HepG2 (cell line): Measurements from ENCODE around the gene RDH12. TPM values are rescaled to one million over a fixed set of nuclear protein-coding genes. Genes with fewer than 3 reads are reported as not detected.

Experiments
- ATAC-seq: fragments of 200-7000 bp; cut with Tn5 transposase; 3 replicates; pipeline ENCODE4 v1.9.1; 2020; ENCODE audit warnings: mild to moderate bottlenecking, moderate library complexity
- BruUV-seq: library from RNA; stranded (reverse); fragments of 400-500 nt; replicated peaks from 2 replicates; lab custom pipeline; 2021; lab: Mats Ljungman, UMichigan
- CTCF ChIA-PET: fragments of 300-600 bp; formaldehyde crosslinking; extraction: SDS; loops from one replicate; lab custom pipeline; 2021; ENCODE audit warnings: low total read pairs, inconsistent platforms, low intra/inter-chr PET ratio; lab: Yijun Ruan, JAX
- POLR2A ChIA-PET: fragments of 350-600 bp; sonication (Branson Sonifier 250); formaldehyde crosslinking; loops from one replicate; lab custom pipeline; 2020; ENCODE audit warnings: antibody characterized with exemption, inconsistent platforms; lab: Yijun Ruan, JAX
- DNase-seq: peaks from one replicate; pipeline ENCODE4 v3.0.0-alpha.2; 2015; ENCODE audit warnings: low spot score
- FAIRE-seq: peaks from 3 replicates; lab custom pipeline; 2011; peaks lifted over from hg19 to GRCh38; lab: Jason Lieb, UNC
- H2AFZ ChIP-seq: one replicate; pipeline ENCODE4 v1.6.1; 2011; ENCODE audit warnings: low read length, inconsistent platforms
- H3K27ac ChIP-seq: fragments of 300-600 bp; 3 replicates; pipeline ENCODE4 v1.8.0; 2011; ENCODE audit warnings: mixed run types, mild to moderate bottlenecking, mixed read lengths, low read length, inconsistent platforms; ENCODE audit not compliant: insufficient read depth; ENCODE audit errors: extremely low read length
- H3K27me3 ChIP-seq, 2 experiments: fragments of 200-600 bp in 1 of 2; 2 replicates in 1 of 2; 3 replicates in 1 of 2; pipeline versions ENCODE4 v1.6.0 to v1.8.0; 2011; ENCODE audit warnings: low read length in 2 of 2, mild to moderate bottlenecking in 2 of 2, moderate library complexity in 2 of 2, inconsistent platforms in 1 of 2; ENCODE audit not compliant: insufficient read depth in 2 of 2, control insufficient read depth in 1 of 2
- H3K36me3 ChIP-seq, 2 experiments: fragments of 200-600 bp in 1 of 2; replicated peaks in 1 of 2; 2 replicates in 1 of 2; 3 replicates in 1 of 2; pipeline versions ENCODE4 v1.5.1 to v1.8.0; 2011; ENCODE audit warnings: low read length in 2 of 2, inconsistent platforms in 1 of 2; ENCODE audit not compliant: insufficient read depth in 2 of 2, control insufficient read depth in 1 of 2
- H3K4me1 ChIP-seq: 2 replicates; pipeline ENCODE4 v1.5.1; 2012; ENCODE audit warnings: low read length, inconsistent platforms; ENCODE audit not compliant: insufficient read depth
- H3K4me2 ChIP-seq: 2 replicates; pipeline ENCODE4 v1.6.0; 2011; ENCODE audit warnings: low read depth, low read length, inconsistent platforms
- H3K4me3 ChIP-seq, 3 experiments: fragments of 200-600 bp in 1 of 3; sonication (generic), shearing (Covaris generic) in 1 of 3; replicated peaks in 1 of 3; 2 replicates each; pipeline ENCODE4 v1.5.1; 2011 to 2016; ENCODE audit warnings: low read length in 3 of 3, inconsistent platforms in 2 of 3, low read depth in 2 of 3, mild to moderate bottlenecking in 2 of 3, control low read depth in 1 of 3, mixed read lengths in 1 of 3; ENCODE audit not compliant: insufficient read depth in 1 of 3
- H3K79me2 ChIP-seq: one replicate; pipeline ENCODE4 v1.6.1; 2011; ENCODE audit warnings: low read length, inconsistent platforms; ENCODE audit not compliant: insufficient read depth
- H3K9ac ChIP-seq: 2 replicates; pipeline ENCODE4 v1.6.0; 2011; ENCODE audit warnings: mild to moderate bottlenecking, low read depth, low read length, inconsistent platforms; ENCODE audit not compliant: insufficient read depth
- H3K9me3 ChIP-seq: 2 replicates; pipeline ENCODE4 v1.5.1; 2012; ENCODE audit warnings: mild to moderate bottlenecking, low read length
- H4K20me1 ChIP-seq: 2 replicates; pipeline ENCODE4 v1.6.0; 2011; ENCODE audit warnings: inconsistent platforms, mild to moderate bottlenecking, low read length, moderate library complexity; ENCODE audit not compliant: insufficient read depth
- ARID5B ChIP-seq: IDR thresholded peaks from 2 replicates; pipeline ENCODE4 v1.4.0; 2020; ENCODE audit warnings: mild to moderate bottlenecking, missing genetic modification reagents
- BCL3 ChIP-seq: sonication (generic); formaldehyde crosslinking; IDR thresholded peaks from 2 replicates; pipeline ENCODE4 v1.5.1; 2020; ENCODE audit warnings: mild to moderate bottlenecking, missing genetic modification reagents, moderate library complexity
- SMAD3 ChIP-seq: sonication (generic); formaldehyde crosslinking; IDR thresholded peaks from 2 replicates; pipeline ENCODE4 v1.4.0; 2020; ENCODE audit warnings: missing genetic modification reagents
- TARDBP ChIP-seq: sonication (generic); formaldehyde crosslinking; IDR thresholded peaks from 2 replicates; pipeline ENCODE4 v1.8.0; 2022; ENCODE audit warnings: mild to moderate bottlenecking, missing genetic modification reagents
- TFE3 ChIP-seq: IDR thresholded peaks from 2 replicates; pipeline ENCODE4 v1.6.1; 2016
- ZBTB3 ChIP-seq: sonication (generic); formaldehyde crosslinking; IDR thresholded peaks from 2 replicates; pipeline ENCODE4 v1.4.0; 2020; ENCODE audit warnings: low read depth, mild to moderate bottlenecking, moderate library complexity, missing genetic modification reagents, borderline replicate concordance
- ZFYVE20 ChIP-seq: sonication (generic); formaldehyde crosslinking; IDR thresholded peaks from 2 replicates; pipeline ENCODE4 v1.8.0; 2023; ENCODE audit warnings: low read depth, mild to moderate bottlenecking, moderate library complexity, missing genetic modification reagents, borderline replicate concordance
- ZNF280B ChIP-seq: sonication (generic); formaldehyde crosslinking; IDR thresholded peaks from 2 replicates; pipeline ENCODE4 v1.5.0; 2020; ENCODE audit warnings: missing genetic modification reagents, mild to moderate bottlenecking, borderline replicate concordance
- ZNF570 ChIP-seq: sonication (generic); formaldehyde crosslinking; IDR thresholded peaks from 2 replicates; pipeline ENCODE4 v1.4.0; 2020; ENCODE audit warnings: mild to moderate bottlenecking, missing genetic modification reagents, borderline replicate concordance
- ZNF580 ChIP-seq: IDR thresholded peaks from 2 replicates; pipeline ENCODE4 v1.6.1; 2016; ENCODE audit warnings: low read depth, borderline replicate concordance
- ZNF614 ChIP-seq: IDR thresholded peaks from 2 replicates; pipeline ENCODE4 v1.6.1; 2018; ENCODE audit warnings: missing biosample characterization, missing genetic modification reagents, inconsistent platforms, borderline replicate concordance
- ZNF780A ChIP-seq: sonication (generic); formaldehyde crosslinking; IDR thresholded peaks from 2 replicates; pipeline ENCODE4 v1.8.0; 2022; ENCODE audit warnings: mild to moderate bottlenecking, missing genetic modification reagents, moderate library complexity
- ZSCAN21 ChIP-seq: sonication (generic); formaldehyde crosslinking; IDR thresholded peaks from 2 replicates; pipeline ENCODE4 v1.8.0; 2022; ENCODE audit warnings: mild to moderate bottlenecking, missing genetic modification reagents, moderate library complexity, borderline replicate concordance
- WGBS: methylation state at CpG from one replicate; pipeline ENCODE4 v1.1.6; 2017; ENCODE audit warnings: low lambda C conversion rate; 5-methylcytosine and 5-hydroxymethylcytosine counted together
- in situ Hi-C: cut with HindIII; loops from 2 replicates; pipeline ENCODE4 v1.10.0; 2017; ENCODE audit warnings: low pct_unique_long_range_greater_than_20kb; ENCODE audit not compliant: extremely low pct_ligation_motif_present
- intact Hi-C: fragments of 100-400 bp; cut with micrococcal nuclease; formaldehyde crosslinking; loops from one replicate; pipeline ENCODE4 v1.10.0; 2022; ENCODE audit not compliant: unreplicated experiment
- polyA plus RNA-seq, 8 experiments: library from polyadenylated mRNA; depleted of rRNA in 3 of 8; stranded (reverse) in 7 of 8; unstranded in 1 of 8; fragments of >200 nt; fragmentation: Illumina TruSeq in 4 of 8; extraction: Trizol in 4 of 8; gene quantifications; 2 replicates each; pipeline versions ENCODE4 v1.2.1 to v1.2.3, GENCODE V29; 2011 to 2016; ENCODE audit warnings: low read depth in 4 of 8, missing spikeins in 1 of 8, mixed read lengths in 1 of 8; ENCODE audit not compliant: insufficient read depth in 1 of 8
- total RNA-seq, 5 experiments: library from RNA; depleted of rRNA; stranded (reverse); fragments of >200 nt; fragmentation: Illumina TruSeq; extraction: Trizol; gene quantifications; 2 replicates each; pipeline ENCODE4 v1.2.3, GENCODE V29; 2016; ENCODE audit warnings: low read depth in 1 of 5

Gene RDH12
- total and polyA plus RNA-seq, 2 of the 13 experiments (the other 11 are each of a cell fraction or from before 2014, with no cell fraction given) = 1.6 to 2.1 TPM

- TF ChIP-seq ZBTB3 (CRISPR knock-in tag) (no peak), SMAD3 (no peak), ARID5B (no peak), ZNF614 (CRISPR knock-in tag) (no peak), BCL3 (CRISPR knock-in tag) (no peak), ZNF570 (CRISPR knock-in tag) (no peak), ZNF280B (CRISPR knock-in tag) (no peak), ZFYVE20 (CRISPR knock-in tag) (no peak), ZNF580 (CRISPR knock-in tag) (no peak), TARDBP (CRISPR knock-in tag) (no peak), ZSCAN21 (no peak), TFE3 (CRISPR knock-in tag) (no peak), ZNF780A (CRISPR knock-in tag) (no peak)
- Histone ChIP-seq H3K4me1 (peaks cover 13% of the 10 kb centered on the region), H3K9me3 (no peaks in the 10 kb centered on the region), H3K27me3 (no peaks in the 10 kb centered on the region), H3K9ac (no peak overlapping the region), H4K20me1 (no peaks in the 10 kb centered on the region), H3K4me2 (no peak overlapping the region), H3K36me3 (peaks cover 24 to 47% of the 10 kb centered on the region in 2 experiments; a peak in 4 of 5 replicates), H2AFZ (no peak overlapping the region), H3K4me3 (no peak overlapping the region), H3K79me2 (no peaks in the 10 kb centered on the region), H3K27ac (no peak overlapping the region)
- CTCF ChIA-PET = no interaction called here
- WGBS = 97% methylated on average over 1 of the region's 1 CpG
- in situ Hi-C loops (no loop called here), intact Hi-C loops (no loop called here)
- ATAC-seq (no peak), FAIRE-seq (no peak), DNase-seq (no peak)
- POLR2A ChIA-PET = no interaction called here
- BruUV-seq = no TSS peak
Measured at GRCh38 chr14:67756496-67756895, 54.8 kb downstream of the RDH12 start.
